Gastroesophageal sphincter (tissue), 4 donors: Measurements from ENCODE around the gene MAPK11. TPM values are rescaled to one million over a fixed set of nuclear protein-coding genes. Genes with fewer than 3 reads are reported as not detected.

Source experiments
- ATAC-seq: fragments of 150-250 bp; one replicate; pipeline ENCODE4 v1.9.1; 2016; ENCODE audit warnings: mild to moderate bottlenecking, moderate library complexity
- H3K27ac ChIP-seq, 4 donors: fragments of 200-600 bp; sonication (generic) in 3 of 4; 1 replicate in 3 of 4; 2 replicates in 1 of 4; pipeline ENCODE4 v1.5.1; 2016 to 2019
- H3K27me3 ChIP-seq: fragments of 200-600 bp; sonication (generic); one replicate; pipeline ENCODE4 v1.5.1; 2019
- H3K36me3 ChIP-seq, 2 donors: fragments of 200-600 bp; sonication (generic); one replicate each; pipeline ENCODE4 v1.5.1; 2019; ENCODE audit warnings: control low read depth in 1 of 2
- H3K4me1 ChIP-seq, 3 donors: fragments of 200-600 bp; sonication (generic); 1 replicate in 2 of 3; 2 replicates in 1 of 3; pipeline ENCODE4 v1.5.1; 2016 to 2019; ENCODE audit warnings: control low read depth in 2 of 3
- H3K4me3 ChIP-seq, 2 donors: fragments of 200-600 bp; sonication (generic); one replicate each; pipeline ENCODE4 v1.5.1; 2019; ENCODE audit warnings: mild to moderate bottlenecking in 1 of 2, moderate library complexity in 1 of 2
- H3K9me3 ChIP-seq, 3 donors: fragments of 200-600 bp; sonication (generic); one replicate each; pipeline ENCODE4 v1.5.1; 2017 to 2019; ENCODE audit warnings: control low read depth in 2 of 3
- EP300 ChIP-seq: sonication (generic); formaldehyde crosslinking; IDR thresholded peaks from one replicate; pipeline ENCODE4 v1.6.1; 2017; ENCODE audit warnings: antibody characterized with exemption, mild to moderate bottlenecking
- POLR2A ChIP-seq, 2 donors: fragments of 450-650 bp; IDR thresholded peaks; one replicate each; pipeline ENCODE4 v1.6.1; 2017; ENCODE audit warnings: antibody characterized with exemption in 2 of 2, mild to moderate bottlenecking in 2 of 2, moderate library complexity in 1 of 2
- POLR2AphosphoS5 ChIP-seq: sonication (generic); formaldehyde crosslinking; IDR thresholded peaks from one replicate; pipeline ENCODE4 v1.6.1; 2017; ENCODE audit warnings: antibody characterized with exemption
- WGBS, 2 donors: methylation state at CpG; one replicate each; pipeline ENCODE4 v1.1.5; 2018; ENCODE audit warnings: low coverage in 1 of 2; 5-methylcytosine and 5-hydroxymethylcytosine counted together
- total RNA-seq, 4 donors: library from RNA; depleted of rRNA; stranded (reverse); fragments of >200 nt; gene quantifications; one replicate each; pipeline ENCODE4 v1.1.0, GENCODE V29; 2016
- TF ChIP-seq, protein P1 (sequence below), 4 experiments: fragments of 200-600 bp in 2 of 4; fragments of 450-650 bp in 2 of 4; sonication (generic) in 1 of 4; IDR thresholded peaks; one replicate each; pipeline ENCODE4 v1.5.1; 2017 to 2019; ENCODE audit warnings: antibody characterized with exemption in 4 of 4, mild to moderate bottlenecking in 2 of 4, moderate library complexity in 2 of 4

Gene MAPK11
- total RNA-seq, 4 donors from 2014 or later, result 6.8 to 11.5 (median 10.4) TPM

DNA sequence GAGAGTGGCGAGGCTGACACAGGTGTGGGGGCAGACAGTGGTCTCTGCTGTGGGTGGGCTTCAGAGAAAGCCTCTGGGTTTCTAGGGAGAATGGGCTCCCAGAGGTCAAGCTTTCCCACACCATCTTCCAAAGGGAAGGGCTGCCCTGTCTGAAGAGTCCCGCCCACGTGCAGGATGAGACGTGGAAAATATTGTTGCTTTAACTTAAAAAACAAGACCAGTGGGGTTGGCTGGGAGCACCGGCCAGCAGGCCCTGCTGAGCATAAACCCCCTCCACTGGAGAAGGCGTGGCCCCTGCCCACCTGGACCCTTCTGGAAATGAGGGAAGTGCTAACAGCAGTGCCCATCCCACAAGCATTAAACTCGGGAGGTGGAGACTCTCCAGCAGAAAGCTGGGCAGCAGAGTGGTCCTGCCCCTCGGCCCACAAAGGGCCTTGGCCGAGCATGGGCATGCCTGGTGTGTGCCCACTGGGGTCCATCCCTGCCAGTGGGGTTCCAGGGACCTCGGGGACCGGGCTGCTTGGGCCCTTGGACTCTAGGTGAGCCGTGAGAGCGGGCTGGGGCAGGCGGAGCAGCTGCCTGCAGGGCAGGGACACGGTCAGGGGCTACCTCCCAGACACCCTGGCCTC is 54.0 kb downstream of the MAPK11 start:
- peaks cover 0 to 97% of the 10 kb centered on the region in 2 donors for H3K36me3 ChIP-seq
- no peak overlapping the region for H3K27ac ChIP-seq
- no peaks in the 10 kb centered on the region for H3K9me3 ChIP-seq
- H3K4me1 ChIP-seq, result peaks cover 0 to 24% (median 0%) of the 10 kb centered on the region in 3 donors
- H3K27me3 ChIP-seq, result no peaks in the 10 kb centered on the region
- TF ChIP-seq, protein P1, sequence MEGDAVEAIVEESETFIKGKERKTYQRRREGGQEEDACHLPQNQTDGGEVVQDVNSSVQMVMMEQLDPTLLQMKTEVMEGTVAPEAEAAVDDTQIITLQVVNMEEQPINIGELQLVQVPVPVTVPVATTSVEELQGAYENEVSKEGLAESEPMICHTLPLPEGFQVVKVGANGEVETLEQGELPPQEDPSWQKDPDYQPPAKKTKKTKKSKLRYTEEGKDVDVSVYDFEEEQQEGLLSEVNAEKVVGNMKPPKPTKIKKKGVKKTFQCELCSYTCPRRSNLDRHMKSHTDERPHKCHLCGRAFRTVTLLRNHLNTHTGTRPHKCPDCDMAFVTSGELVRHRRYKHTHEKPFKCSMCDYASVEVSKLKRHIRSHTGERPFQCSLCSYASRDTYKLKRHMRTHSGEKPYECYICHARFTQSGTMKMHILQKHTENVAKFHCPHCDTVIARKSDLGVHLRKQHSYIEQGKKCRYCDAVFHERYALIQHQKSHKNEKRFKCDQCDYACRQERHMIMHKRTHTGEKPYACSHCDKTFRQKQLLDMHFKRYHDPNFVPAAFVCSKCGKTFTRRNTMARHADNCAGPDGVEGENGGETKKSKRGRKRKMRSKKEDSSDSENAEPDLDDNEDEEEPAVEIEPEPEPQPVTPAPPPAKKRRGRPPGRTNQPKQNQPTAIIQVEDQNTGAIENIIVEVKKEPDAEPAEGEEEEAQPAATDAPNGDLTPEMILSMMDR (IDR thresholded peaks at IDR 0.05), result no peak
- TF ChIP-seq EP300 (no peak), POLR2AphosphoS5 (no peak), POLR2A (IDR thresholded peaks at IDR 0.05) (no peak)
- 67% methylated on average over 3 of the region's 15 CpGs; no CpG with 5 or more reads in 1 of the 2 donors for WGBS, 2 donors
- no peak overlapping the region for H3K4me3 ChIP-seq
- ATAC-seq, result no peak

DNA sequence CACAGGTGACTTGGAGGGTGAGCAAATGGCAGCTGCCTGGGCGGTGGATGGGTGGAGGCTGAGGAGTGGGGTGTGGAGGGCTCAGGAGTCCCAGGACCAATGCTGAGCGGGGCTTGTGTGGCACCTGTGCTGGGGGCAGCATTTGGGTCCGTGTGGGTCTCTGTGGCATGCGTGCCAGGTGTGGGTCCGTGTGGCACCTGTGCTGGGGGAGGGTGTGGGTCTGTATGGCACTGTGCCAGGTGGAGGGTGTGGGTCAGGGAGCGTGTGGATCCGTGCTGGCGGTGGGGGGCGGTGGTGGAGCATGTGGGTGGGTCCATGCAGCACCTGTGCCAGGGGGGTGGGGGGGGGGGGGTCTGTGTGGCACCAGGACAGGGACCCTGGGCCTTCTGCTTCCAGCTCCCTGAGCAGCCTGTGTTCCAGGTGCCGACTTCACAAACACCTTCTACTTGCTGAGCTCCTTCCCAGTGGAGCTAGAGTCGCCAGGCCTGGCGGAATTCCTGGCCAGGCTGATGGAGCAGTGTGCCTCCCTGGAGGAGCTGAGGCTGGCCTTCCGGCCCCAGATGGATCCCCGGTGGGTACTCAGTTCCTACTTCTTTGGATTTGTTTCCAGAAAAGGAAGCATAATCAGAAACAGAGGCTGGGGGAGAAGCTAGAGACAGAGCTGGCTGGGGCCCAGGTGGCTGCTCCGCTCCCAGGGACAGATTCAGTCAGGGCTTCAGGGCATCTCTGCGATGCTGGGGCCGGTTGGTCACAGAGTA is 54.7 kb downstream of the MAPK11 start:
- Histone ChIP-seq H3K4me1 (peaks cover 0 to 24% (median 0%) of the 10 kb centered on the region in 3 donors), H3K9me3 (no peaks in the 10 kb centered on the region), H3K27ac (no peak overlapping the region), H3K4me3 (no peak overlapping the region), H3K36me3 (peaks cover 0 to 97% of the 10 kb centered on the region in 2 donors), H3K27me3 (no peaks in the 10 kb centered on the region)
- TF ChIP-seq POLR2A (IDR thresholded peaks at IDR 0.05) (no peak), POLR2AphosphoS5 (no peak), EP300 (no peak)
- TF ChIP-seq, protein P1 (IDR thresholded peaks at IDR 0.05), result no peak
- WGBS, 2 donors, result 60% methylated on average over 3 of the region's 17 CpGs; no CpG with 5 or more reads in 1 of the 2 donors
- ATAC-seq, result no peak

Other genes with a start within 250 kb of the MAPK11 start
- not detected for gene TTLL8, start 212.1 kb downstream of the MAPK11 start, total RNA-seq
- under 1 TPM in 2 of 4 donors, not detected in 2; 0.07 to 0.13 TPM for gene MLC1, start 185.0 kb downstream of the MAPK11 start, total RNA-seq
- gene MOV10L1, start 180.4 kb downstream of the MAPK11 start, total RNA-seq, result under 1 TPM in 1 of 4 donors, not detected in 3; 0.78 TPM
- gene PANX2, start 99.6 kb downstream of the MAPK11 start, total RNA-seq, result under 1 TPM in 2 of 4 donors, not detected in 2; 0.13 to 0.46 TPM
- 10 to 100 TPM; 15.7 to 22.0 (median 19.0) TPM for gene TRABD, start 84.5 kb downstream of the MAPK11 start, total RNA-seq
- gene SELENOO, start 69.4 kb downstream of the MAPK11 start, total RNA-seq, result 10 to 100 TPM; 19.9 to 42.6 (median 27.3) TPM
- gene TUBGCP6, start 25.4 kb downstream of the MAPK11 start, total RNA-seq, result 10 to 100 TPM; 26.1 to 48.3 (median 37.4) TPM
- 10 to 100 TPM in 3 of 4 donors, 1 to 10 TPM in 1; 9.4 to 24.7 (median 12.5) TPM for gene HDAC10, start 19.1 kb downstream of the MAPK11 start, total RNA-seq
- gene MAPK12, start 8.7 kb downstream of the MAPK11 start, total RNA-seq, result 10 to 100 TPM; 10.1 to 18.4 (median 14.0) TPM
- 100 to 1,000 TPM in 2 of 4 donors, 10 to 100 TPM in 2; 93.2 to 207 (median 102) TPM for gene PLXNB2, start 37.3 kb upstream of the MAPK11 start, total RNA-seq
- 1 to 10 TPM; 2.0 to 4.8 (median 2.8) TPM for gene DENND6B, start 56.6 kb upstream of the MAPK11 start, total RNA-seq
- gene PPP6R2, start 72.9 kb upstream of the MAPK11 start, total RNA-seq, result 10 to 100 TPM; 52.2 to 73.5 (median 64.2) TPM
- 100 to 1,000 TPM in 1 of 4 donors, 10 to 100 TPM in 3; 63.7 to 122 (median 64.4) TPM for gene SBF1, start 204.7 kb upstream of the MAPK11 start, total RNA-seq
- gene ADM2, start 211.2 kb upstream of the MAPK11 start, total RNA-seq, result under 1 TPM in 1 of 4 donors, not detected in 3; 0.40 TPM
- not detected for gene MIOX, start 216.5 kb upstream of the MAPK11 start, total RNA-seq
- gene LMF2, start 237.3 kb upstream of the MAPK11 start, total RNA-seq, result 10 to 100 TPM; 35.5 to 58.4 (median 45.1) TPM
- 10 to 100 TPM; 34.8 to 45.0 (median 42.1) TPM for gene NCAPH2, start 237.8 kb upstream of the MAPK11 start, total RNA-seq